Keratinocyte (primary cell): ENCODE results near the gene CD247. TPM values are rescaled to one million over a fixed set of nuclear protein-coding genes. Genes with fewer than 3 reads are reported as not detected.

Experiments used
- DNase-seq: peaks from one replicate; pipeline ENCODE4 v3.0.0-alpha.2; 2011; ENCODE audit warnings: low read depth, missing footprints, low spot score
- FAIRE-seq: peaks from 2 replicates; lab custom pipeline; 2011; peaks lifted over from hg19 to GRCh38; lab: Jason Lieb, UNC
- H2AFZ ChIP-seq: 2 replicates; pipeline ENCODE4 v1.6.0; 2012; ENCODE audit warnings: low read length, control low read depth, inconsistent platforms; ENCODE audit not compliant: control insufficient read depth
- H3K27ac ChIP-seq: 2 replicates; pipeline ENCODE4 v1.5.1; 2011; ENCODE audit warnings: low read length; ENCODE audit not compliant: control insufficient read depth, insufficient read depth
- H3K27me3 ChIP-seq: 3 replicates; pipeline ENCODE4 v1.6.0; 2011; ENCODE audit warnings: low read length; ENCODE audit not compliant: control insufficient read depth, insufficient read depth; ENCODE audit errors: extremely low read depth
- H3K36me3 ChIP-seq, 2 experiments: 2 replicates in 1 of 2; 3 replicates in 1 of 2; pipeline ENCODE4 v1.5.1; 2011; ENCODE audit warnings: low read length in 2 of 2, mild to moderate bottlenecking in 1 of 2; ENCODE audit not compliant: control insufficient read depth in 2 of 2, insufficient read depth in 2 of 2; ENCODE audit errors: extremely low read depth in 1 of 2
- H3K4me1 ChIP-seq: 3 replicates; pipeline ENCODE4 v1.5.1; 2011; ENCODE audit warnings: low read length; ENCODE audit not compliant: control insufficient read depth, insufficient read depth; ENCODE audit errors: extremely low read depth
- H3K4me2 ChIP-seq: 3 replicates; pipeline ENCODE4 v1.6.0; 2011; ENCODE audit warnings: low read depth, low read length; ENCODE audit not compliant: control insufficient read depth, insufficient read depth; ENCODE audit errors: extremely low read depth
- H3K4me3 ChIP-seq, 3 experiments: fragments of 200-600 bp in 1 of 3; sonication (generic) in 1 of 3; 2 replicates in 2 of 3; 3 replicates in 1 of 3; pipeline ENCODE4 v1.5.1; 2011 to 2016; ENCODE audit warnings: low read length in 3 of 3, mild to moderate bottlenecking in 3 of 3, control low read depth in 2 of 3, inconsistent platforms in 1 of 3, low read depth in 1 of 3, mixed read lengths in 1 of 3, mixed run types in 1 of 3, moderate library complexity in 1 of 3; ENCODE audit not compliant: control insufficient read depth in 2 of 3, insufficient read depth in 2 of 3; ENCODE audit errors: extremely low read depth in 1 of 3
- H3K79me2 ChIP-seq: 2 replicates; pipeline ENCODE4 v1.6.0; 2012; ENCODE audit warnings: low read length; ENCODE audit not compliant: control insufficient read depth, insufficient read depth
- H3K9ac ChIP-seq: 3 replicates; pipeline ENCODE4 v1.6.0; 2011; ENCODE audit warnings: low read length; ENCODE audit not compliant: control insufficient read depth, insufficient read depth; ENCODE audit errors: extremely low read depth
- H3K9me1 ChIP-seq: 3 replicates; pipeline ENCODE4 v1.6.0; 2011; ENCODE audit warnings: low read length; ENCODE audit not compliant: control insufficient read depth, insufficient read depth; ENCODE audit errors: extremely low read depth
- H3K9me3 ChIP-seq: 2 replicates; pipeline ENCODE4 v1.5.1; 2012; ENCODE audit warnings: low read depth, low read length; ENCODE audit not compliant: control insufficient read depth
- H4K20me1 ChIP-seq: 3 replicates; pipeline ENCODE4 v1.6.0; 2011; ENCODE audit warnings: low read length; ENCODE audit not compliant: control insufficient read depth, insufficient read depth; ENCODE audit errors: extremely low read depth
- CTCF ChIP-seq, 3 experiments: IDR thresholded peaks in 1 of 3; conservative IDR thresholded peaks in 1 of 3; optimal IDR thresholded peaks in 1 of 3; 2 replicates in 2 of 3; 3 replicates in 1 of 3; pipeline versions ENCODE3 to v1.5.1; 2011; ENCODE audit warnings: low read length in 3 of 3, mild to moderate bottlenecking in 3 of 3, moderate library complexity in 2 of 3, control low read depth in 1 of 3, inconsistent platforms in 1 of 3; ENCODE audit not compliant: insufficient read depth in 2 of 3; ENCODE audit errors: extremely low read depth in 1 of 3
- EZH2 ChIP-seq: IDR thresholded peaks from one replicate; pipeline ENCODE4 v1.6.1; 2012; ENCODE audit warnings: inconsistent platforms, mild to moderate bottlenecking, low read length, moderate library complexity
- dilution Hi-C: fragments of 300-500 bp; cut with MboI; formaldehyde crosslinking; loops from one replicate; pipeline ENCODE4 v1.7.0; 2020; ENCODE audit warnings: low sequenced_read_pairs; ENCODE audit not compliant: extremely low pct_ligation_motif_present
- polyA plus RNA-seq, 5 experiments: library from polyadenylated mRNA; depleted of rRNA in 3 of 5; stranded (reverse) in 3 of 5; stranded (forward) in 1 of 5; unstranded in 1 of 5; fragments of >200 nt; gene quantifications; 1 replicate in 1 of 5; 2 replicates in 3 of 5; 3 replicates in 1 of 5; pipeline versions ENCODE4 v1.2.1 to v1.2.3, GENCODE V29; 2011 to 2012; ENCODE audit warnings: missing spikeins in 2 of 5, low read depth in 1 of 5, low replicate concordance in 1 of 5

Gene CD247
- polyA plus RNA-seq, 1 donor (not counting 4 experiments of a cell fraction or from before 2014, with no cell fraction given), result not detected

GRCh38 chr1:167442854-167443565, 75.3 kb downstream of the CD247 start:
- Histone ChIP-seq H3K9ac (no peak overlapping the region), H3K27ac (no peak overlapping the region), H3K79me2 (no peaks in the 10 kb centered on the region), H3K4me3 (no peak overlapping the region), H3K4me2 (no peak overlapping the region), H3K4me1 (no peaks in the 10 kb centered on the region), H4K20me1 (no peaks in the 10 kb centered on the region), H3K27me3 (peaks cover 18% of the 10 kb centered on the region), H3K9me1 (no peaks in the 10 kb centered on the region), H3K9me3 (no peaks in the 10 kb centered on the region), H3K36me3 (no peaks in the 10 kb centered on the region), H2AFZ (no peak overlapping the region)
- DNase-seq, result no peak
- dilution Hi-C loops, result no loop called here
- TF ChIP-seq EZH2 (no peak), CTCF (optimal IDR thresholded peaks at IDR 0.05 in 1 of 3, IDR thresholded peaks at IDR 0.05 in 1 of 3, conservative IDR thresholded peaks at IDR 0.05 in 1 of 3; ENCODE audit: extremely low read depth in 1 of 3, insufficient read depth in 2 of 3, low read length in 3 of 3) (no peak)
- no peak for FAIRE-seq

- DNase-seq (peak; percentile 42), FAIRE-seq (no peak)
- H3K36me3 ChIP-seq, result no peaks in the 10 kb centered on the region
- no peak overlapping the region for H2AFZ ChIP-seq
- dilution Hi-C loops, result no loop called here
- H3K27me3 ChIP-seq, result peaks cover 19% of the 10 kb centered on the region
- no peaks in the 10 kb centered on the region for H3K4me1 ChIP-seq
- no peak overlapping the region for H3K27ac ChIP-seq
- H3K9me3 ChIP-seq, result no peaks in the 10 kb centered on the region
- no peak overlapping the region for H3K9ac ChIP-seq
- no peak overlapping the region for H3K4me3 ChIP-seq
- no peaks in the 10 kb centered on the region for H4K20me1 ChIP-seq
- H3K4me2 ChIP-seq, result no peak overlapping the region
- peak; percentile 88 to 89 (median 88) for TF ChIP-seq CTCF (optimal IDR thresholded peaks at IDR 0.05 in 1 of 3, IDR thresholded peaks at IDR 0.05 in 1 of 3, conservative IDR thresholded peaks at IDR 0.05 in 1 of 3; ENCODE audit: extremely low read depth in 1 of 3, insufficient read depth in 2 of 3, low read length in 3 of 3)
- no peak for TF ChIP-seq EZH2
- no peaks in the 10 kb centered on the region for H3K79me2 ChIP-seq
- no peaks in the 10 kb centered on the region for H3K9me1 ChIP-seq
Measured at GRCh38 chr1:167442142-167442848, 76.0 kb downstream of the CD247 start.
